GM19025 (cell line): Measurements from ENCODE around the gene PRDM7.
A peak's percentile ranks its signal among the peaks of the same experiment; 100 is the strongest.
"Not testable (repeated sequence)": the region's sequence is repeated elsewhere in the genome, so short reads cannot be mapped to it uniquely, and the experiment has no call there.

Experiments
- ATAC-seq: cut with Tn5 transposase; IDR thresholded peaks from one replicate; pipeline ENCODE4 v1.9.1; 2021; ENCODE audit warnings: mild to moderate bottlenecking, low read depth, moderate library complexity; ENCODE audit not compliant: unreplicated experiment

PRDM7 gene

DNA sequence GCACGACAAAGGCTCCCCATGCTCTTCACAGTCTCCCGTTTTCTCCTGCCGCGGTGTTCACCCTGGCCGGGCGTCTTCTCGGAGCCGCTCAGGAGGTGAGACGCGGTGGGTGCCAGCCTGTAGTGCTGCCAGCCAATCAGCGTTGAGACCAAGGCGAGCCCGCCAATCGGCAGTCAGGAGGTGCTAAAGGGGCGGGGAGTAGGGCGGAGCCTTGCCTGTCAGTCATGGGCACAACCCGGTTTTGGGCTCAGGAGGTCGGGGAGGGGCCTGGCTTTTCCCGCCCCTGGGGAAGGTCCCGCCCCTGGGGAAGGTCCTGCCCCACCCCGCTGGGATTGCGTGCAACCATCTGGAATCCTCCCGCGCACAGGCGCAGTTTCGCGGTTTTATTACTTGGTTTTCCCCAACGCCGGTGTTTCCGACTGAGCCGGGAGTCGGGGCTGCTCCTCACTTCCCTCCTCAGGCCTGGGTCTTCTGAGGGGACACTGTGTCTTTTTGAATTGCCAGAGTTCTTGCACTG is at the start of gene PRDM7:
Gene PRDM7 (minus strand): TSS at position 92 of the 517 bp plus-strand sequence. CDS start 1,421 bp downstream, outside the sequence.
- ATAC-seq = peak; percentile 92

DNA sequence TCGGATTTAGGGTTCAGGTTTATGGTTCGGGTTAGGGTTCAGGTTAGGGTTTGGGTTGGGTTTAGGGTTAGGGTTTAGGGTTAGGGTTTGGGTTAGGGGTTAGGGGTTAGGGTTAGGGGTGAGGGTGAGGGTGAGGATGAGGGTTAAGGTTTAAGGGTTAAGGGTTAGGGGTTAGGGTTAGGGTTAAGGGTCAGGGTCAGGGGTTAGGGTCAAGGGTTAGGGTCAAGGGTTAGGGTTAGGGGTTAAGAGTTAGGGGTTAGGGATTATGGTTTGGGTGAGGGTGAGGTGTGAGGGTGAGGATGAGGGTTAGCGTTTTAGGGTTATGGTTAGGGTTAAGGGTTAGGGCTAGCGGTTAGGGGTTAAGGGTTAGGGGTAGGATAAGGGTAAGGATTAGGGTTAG is 44.7 kb upstream of the PRDM7 start:
- ATAC-seq = not testable (repeated sequence)

DNA sequence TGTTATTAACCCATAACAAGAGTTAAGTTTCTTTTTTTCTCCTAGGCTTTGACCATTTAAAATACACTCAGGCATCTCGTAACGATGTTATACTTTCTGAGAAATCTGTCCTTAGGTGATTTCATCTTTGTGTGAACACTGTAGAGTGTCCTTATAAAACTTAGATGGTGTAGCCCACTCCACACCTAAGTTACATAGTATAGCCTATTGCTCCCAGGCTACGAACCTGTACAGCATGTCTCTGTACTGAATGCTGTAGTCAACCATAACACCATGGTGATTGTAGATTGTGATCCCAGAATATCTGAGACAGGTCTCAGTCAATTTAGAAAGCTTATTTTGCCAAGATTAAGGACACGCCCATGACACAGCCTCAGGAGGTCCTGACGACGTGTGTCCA is 30.5 kb upstream of the PRDM7 start:
- ATAC-seq = not testable (repeated sequence)

DNA sequence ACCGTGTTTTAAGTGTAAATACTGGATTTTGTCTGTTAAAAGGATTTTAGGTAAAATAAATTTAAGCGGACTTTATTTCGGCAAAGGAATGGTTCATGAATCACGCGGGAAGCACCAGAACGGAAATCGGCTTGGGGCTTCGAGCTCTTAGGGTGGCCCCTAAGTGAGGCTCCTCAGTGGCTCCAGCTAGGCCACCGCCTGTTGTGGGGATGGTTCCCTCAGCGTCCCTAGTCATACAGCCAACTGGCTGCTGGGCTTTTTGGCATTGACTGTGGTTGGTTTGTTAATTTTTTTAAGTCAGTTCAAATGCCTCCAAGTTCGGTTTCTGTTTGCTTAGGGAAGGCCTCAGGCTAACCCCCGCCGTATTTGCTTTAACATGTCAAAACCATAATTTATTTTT is 29.9 kb upstream of the PRDM7 start:
- not testable (repeated sequence) for ATAC-seq

DNA sequence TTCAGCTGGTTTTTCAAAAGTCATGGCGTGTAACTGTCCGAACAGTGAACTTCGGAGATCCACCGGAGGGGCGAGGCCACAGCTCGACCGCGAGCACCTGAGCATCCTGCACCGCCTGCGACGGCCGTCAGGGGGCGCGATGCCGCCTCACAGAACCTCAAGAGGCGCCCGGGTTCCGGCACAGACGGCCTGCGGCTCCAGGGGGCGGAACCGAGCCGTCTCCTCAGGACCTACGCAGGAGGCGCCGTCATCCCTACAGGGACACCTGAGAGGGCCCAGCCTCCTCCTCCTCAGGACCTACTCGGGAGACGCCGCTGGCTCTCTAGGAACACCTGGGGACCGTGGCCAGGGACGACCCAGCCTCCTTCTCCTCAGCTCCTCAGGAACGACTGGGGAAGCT is 29.1 kb upstream of the PRDM7 start:
- ATAC-seq = not testable (repeated sequence)

DNA sequence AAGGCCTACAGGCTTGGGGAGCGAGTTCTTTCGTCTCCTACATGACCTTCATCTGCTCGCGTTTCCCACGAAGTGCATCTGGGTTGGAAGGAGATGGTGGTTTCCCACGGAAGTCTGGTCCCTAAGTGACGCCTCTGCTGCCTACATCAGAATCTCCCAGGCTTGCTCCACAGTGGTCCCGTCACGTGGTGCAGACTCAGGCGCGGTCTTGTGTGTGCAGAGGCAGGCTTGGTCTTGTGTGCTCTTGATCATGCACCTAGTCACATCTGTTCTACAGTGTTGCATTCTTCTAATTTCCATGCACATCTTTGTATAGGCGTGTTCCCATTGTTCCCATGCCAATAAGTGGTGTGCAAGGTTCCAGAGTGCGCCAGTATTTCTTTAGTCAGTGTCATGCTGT is 27.6 kb upstream of the PRDM7 start:
- not testable (repeated sequence) for ATAC-seq

DNA sequence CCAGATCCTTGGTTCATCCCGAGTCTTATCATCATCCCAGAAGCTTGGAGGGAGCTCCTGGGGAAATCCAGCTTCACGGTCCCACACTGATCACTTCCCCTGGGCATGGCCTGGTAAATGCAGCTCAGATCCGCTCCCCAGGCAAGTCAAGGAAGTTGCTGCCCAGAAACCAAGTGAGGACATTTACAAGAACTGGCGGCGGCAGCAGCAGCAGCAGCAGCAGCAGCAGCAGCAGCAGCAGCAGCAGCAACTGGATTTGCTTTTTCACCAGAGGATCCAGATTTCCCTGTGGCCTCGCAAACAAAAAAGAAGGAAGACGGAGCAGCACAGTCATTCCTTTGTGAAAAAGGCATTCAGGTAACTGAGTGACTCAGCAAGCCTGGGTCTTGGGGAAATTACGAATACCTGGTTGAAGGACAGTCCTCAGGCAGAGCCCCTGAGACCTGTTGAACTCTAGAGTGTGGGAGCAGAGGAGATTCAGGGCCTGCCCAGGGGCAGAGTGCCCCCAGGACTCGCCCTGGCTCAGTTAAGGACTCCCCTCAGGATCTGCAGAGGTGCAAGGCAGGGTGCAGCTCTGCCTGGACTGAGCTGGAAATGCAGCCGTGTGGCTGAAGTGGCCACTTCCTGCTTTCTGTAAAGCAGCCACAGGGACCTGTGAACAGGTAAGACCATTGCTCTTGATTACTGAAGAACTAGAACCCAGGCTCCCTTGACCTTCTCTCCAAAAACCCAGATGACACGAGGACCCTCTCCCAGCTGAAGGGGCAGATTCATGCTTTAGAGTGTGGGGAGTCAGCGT is 25.2 kb upstream of the PRDM7 start:
- not testable (repeated sequence) for ATAC-seq

DNA sequence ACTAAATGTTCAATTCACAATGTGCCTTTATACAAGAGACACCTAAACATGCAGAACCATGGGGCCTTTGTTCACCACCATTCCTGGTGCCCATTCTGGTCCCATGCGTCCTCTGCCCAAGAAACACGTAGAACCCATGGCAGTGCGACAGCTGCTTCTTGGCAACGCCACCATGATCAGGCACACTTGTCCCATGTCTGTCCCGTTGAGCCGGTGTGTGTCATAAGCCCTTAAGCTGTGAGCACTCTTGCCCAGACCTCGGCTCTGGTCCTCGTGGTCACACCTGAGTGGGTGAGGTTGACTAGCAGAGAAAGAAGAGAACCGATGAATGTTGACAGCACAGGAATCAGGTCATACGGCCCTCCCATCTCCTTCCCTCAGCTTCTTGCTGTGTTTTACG is 24.2 kb upstream of the PRDM7 start:
- ATAC-seq = not testable (repeated sequence)

DNA sequence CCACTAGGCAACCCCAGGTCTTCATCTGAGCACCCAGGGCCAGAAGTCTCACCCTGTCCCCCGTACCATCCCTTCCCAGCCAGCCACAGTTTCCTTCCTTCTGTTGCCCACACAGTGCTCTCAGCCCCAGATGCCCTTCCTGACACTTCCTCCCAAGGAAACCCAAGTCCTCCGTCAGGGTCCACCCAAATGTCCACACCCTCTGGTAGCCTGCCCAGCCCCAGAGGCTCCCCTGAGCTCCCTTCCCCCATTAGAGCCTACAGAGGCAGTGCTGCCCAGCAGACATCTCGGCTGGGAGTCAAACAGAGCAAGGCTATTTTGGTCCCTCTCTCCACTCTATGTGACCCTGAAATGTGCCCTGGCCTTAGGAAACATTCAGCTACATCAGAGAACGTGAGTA is 23.7 kb upstream of the PRDM7 start:
- not testable (repeated sequence) for ATAC-seq

DNA sequence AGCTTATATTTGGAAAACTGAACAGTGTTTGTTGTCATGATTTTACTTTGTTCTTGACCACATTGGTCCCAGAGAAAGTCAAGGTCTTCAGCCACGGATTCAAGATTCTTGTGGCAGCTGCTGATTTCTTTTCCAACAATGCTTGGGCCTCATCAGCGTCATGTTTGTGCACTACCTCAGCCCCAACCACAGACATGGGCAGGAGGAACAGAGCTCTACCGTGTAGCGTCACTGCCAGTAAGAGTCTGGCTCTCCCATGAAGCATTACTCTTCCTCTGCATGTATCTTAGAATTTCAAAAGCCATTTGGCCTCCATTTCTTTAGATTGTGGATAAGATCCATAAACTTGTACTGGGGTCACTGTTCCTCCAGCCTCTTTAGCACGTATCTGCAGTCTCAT is 23.1 kb upstream of the PRDM7 start:
- not testable (repeated sequence) for ATAC-seq

DNA sequence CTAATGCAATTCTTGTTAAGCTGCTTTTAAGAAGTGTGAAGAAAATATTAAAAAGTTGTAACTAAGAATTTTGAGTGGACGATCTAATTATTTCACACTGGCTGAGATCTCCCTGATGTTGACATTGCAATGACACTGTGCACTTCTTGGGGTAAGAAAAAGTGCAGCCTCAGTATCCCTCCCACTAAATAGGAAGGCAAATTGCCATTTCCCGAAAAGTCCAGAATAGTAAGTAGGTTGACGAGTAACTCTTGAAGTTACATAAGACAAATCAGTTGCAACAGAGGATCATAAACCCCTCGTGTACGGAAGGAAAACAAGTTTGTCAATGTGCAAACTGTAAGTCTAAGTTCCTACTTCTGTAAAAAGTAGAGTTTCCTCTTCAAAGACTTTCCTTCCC is 21.8 kb upstream of the PRDM7 start:
- ATAC-seq = not testable (repeated sequence)

DNA sequence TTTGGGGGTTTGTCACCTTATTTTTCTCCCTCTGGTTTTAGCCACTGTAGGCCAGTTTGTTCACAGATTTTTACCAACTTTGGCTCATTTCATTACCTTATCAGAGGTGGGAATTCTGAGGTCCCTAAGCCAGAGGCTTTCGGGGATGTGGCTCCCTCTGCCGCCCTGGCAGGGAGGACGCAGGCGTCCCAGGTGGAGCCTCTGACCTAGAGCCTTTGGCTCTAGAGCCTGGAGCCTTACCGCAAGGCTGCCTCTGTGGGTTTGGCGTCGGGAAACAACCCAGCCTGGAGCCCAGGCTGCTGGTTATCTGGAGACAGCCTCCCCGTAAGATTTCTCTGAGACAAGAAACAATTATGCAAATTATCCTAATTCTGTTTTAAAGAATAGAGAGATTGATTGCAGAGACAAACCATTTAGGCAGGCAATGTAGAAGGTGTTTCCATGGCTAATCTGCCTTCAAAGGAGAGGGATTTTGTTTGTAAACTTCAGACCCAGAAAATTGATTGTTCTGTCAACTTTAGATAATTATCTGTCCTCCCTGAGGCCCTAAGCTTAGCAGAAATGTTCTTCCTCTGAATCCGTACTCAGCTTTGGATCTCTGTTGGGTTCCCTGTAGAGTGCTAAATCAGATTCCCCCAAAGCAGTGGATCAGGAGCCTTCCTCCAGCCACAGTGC is 20.0 kb upstream of the PRDM7 start:
- ATAC-seq = not testable (repeated sequence)

DNA sequence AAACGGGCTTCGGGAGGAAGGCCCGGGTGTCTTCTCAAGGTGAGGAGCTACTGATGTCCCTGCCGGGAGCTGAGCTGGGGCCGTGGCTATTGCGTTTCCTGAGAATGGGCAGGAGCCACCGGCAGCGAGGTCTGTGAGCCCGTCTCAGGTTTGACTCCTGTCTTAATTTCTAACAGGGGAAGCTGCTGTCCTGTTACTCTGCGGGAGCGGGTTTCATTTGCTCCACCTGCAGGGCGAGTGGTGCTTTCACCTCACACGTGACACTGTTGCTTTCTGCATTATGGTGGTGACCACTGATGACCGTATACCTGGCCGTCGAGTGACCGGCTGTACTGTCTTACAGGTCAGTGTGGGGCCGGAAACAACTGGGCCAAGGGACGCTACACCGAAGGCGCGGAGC is 17.7 kb upstream of the PRDM7 start:
- not testable (repeated sequence) for ATAC-seq

DNA sequence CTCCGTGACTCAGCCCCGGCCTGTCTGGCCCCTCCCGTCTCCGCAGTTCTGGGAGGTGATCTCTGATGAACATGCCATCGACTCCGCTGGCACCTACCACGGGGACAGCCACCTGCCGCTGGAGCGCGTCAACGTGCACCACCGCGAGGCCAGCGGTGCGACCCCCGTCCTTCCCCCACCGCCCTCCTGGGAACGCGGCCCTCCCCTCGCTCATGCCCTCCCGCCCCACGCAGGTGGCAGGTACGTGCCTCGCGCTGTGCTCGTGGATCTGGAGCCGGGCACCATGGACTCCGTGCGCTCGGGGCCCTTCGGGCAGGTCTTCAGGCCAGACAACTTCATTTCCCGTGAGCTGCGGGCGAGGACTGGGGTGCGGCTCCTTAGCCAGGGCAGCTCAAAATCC is 17.2 kb upstream of the PRDM7 start:
- not testable (repeated sequence) for ATAC-seq

DNA sequence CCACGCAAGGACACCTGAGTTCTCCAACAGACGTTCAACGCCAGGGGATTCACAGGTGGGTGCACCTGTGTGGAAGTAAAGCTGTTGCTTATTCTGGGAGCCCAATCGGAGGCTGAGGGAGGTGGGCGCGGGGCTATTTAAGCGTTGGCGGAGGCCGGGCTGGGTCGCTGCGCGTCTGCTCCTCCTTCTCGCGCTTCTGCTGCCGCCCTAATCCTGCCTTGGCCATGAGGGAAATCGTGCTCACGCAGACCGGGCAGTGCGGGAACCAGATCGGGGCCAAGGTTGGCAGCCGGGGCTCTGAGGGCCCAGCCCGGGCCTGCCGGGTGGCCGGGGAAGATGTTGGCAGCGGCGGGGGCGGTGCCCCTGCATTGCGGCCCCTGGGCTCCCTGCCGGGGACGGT is 16.7 kb upstream of the PRDM7 start:
- ATAC-seq = not testable (repeated sequence)

DNA sequence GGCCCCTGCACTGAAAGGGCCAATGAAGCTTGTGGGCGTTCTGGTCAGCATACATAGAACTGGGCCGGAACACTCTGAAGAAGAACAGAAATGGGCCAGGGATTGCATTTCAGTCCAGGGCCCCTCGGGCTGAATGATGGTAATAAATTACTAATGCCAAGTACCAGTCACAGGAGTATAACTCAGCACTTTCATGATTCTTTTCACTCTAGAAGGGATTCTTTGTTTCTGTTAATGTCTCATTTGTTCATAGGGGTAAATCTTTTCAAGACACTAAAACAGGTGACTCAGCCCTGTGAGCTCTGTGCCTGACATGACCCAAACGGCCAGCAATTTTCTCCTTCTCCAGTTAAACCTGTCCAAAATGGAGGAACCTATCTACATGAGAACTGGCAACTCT is 15.7 kb upstream of the PRDM7 start:
- not testable (repeated sequence) for ATAC-seq

DNA sequence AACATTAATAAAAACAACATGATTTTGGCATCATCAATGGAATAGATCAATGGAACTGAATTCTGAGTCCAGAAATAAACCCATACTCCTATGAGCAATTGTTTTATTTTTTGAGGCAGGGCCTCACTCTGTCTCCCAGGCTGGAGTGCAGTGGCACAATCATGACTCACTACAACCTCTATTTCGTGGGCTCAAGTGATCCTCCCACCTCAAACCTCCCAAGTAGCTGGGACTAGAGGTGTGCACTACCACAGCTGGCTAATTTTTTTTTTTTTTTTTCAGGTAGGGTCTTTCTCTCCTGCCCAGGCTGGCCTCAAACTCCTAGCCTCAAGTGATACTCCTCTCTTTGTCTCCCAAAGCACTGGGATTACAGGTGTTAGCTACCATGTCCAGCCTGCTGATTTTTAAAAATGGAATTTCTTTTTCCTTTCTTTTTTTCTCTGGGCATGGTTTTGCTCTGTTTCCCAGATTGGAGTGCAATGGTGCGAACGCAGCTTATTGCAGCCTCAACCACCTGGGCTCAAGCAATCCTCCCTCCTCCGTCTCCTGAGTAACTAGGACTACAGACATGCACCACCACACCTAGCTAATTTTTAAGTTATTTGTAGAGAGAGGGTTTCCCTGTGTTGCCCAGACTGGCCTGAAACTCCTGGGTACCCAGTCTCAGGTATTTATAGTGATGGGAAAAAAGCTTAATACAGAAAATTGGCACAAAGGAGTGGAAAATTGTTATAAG is 7.3 kb upstream of the PRDM7 start:
- no peak for ATAC-seq

DNA sequence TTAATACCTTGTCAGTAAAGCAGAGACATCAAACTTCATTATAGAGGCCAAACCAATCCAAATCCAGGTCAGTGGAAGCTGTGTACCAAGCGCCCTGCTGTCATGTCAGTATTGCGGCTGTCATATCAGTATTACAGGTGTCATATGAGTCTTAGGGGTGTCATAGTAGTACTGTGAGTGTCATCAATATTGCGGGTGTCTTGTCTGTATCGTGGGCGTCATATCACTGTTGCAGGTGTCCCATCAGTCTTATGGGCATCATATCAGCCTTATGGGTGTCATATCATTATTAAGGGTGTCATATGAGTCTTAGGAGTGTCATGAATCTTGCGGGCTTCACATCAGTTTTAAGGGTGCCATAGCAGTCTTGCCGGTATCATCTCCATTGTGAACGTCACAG is 6.0 kb upstream of the PRDM7 start:
- ATAC-seq = no peak

DNA sequence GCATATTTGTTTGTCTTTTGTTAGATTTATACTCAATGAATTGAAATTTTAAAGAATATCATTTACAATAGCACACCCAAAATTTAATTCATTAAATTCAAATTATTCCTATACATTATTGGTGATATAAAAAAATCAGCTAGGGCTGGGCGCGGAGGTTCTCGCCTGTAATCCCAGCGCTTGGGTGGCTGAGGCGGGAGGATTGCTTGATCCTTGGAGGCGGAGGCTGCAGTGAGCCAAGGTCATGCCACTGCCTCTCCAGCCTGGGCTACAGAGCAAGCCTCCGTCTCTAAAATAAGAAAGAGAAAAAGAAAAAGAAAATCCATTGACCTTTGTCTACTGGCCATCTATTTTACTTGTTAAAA is 4.5 kb upstream of the PRDM7 start:
- no peak for ATAC-seq

DNA sequence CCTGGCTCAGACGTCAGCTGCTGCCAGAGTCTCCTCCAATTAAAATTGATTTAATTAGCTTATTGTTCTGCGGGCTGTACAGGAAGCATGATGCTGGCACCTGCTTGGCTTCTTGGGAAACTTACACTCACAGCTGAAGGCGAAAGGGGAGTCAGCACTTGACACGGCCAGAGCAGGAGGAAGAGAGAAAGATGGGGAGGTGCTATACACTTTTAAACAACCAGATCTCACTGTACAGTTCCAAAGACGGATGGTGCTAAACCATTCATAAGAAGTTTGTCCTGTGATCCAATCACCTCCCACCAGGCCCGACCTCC is 1.4 kb upstream of the PRDM7 start:
- no peak for ATAC-seq
